Fibroblast of lung (primary cell): ENCODE data around the gene TTL.

Source experiments
- EZH2 ChIP-seq: IDR thresholded peaks from 2 replicates; pipeline ENCODE4 v1.5.1; 2012; ENCODE audit warnings: low read length, control low read depth, mild to moderate bottlenecking; ENCODE audit errors: missing control alignments
- TF ChIP-seq, protein P1 (sequence below), 2 donors: IDR thresholded peaks in 1 of 2; conservative IDR thresholded peaks in 1 of 2; 1 replicate in 1 of 2; 2 replicates in 1 of 2; pipeline ENCODE4 v1.5.1; 2011 to 2012; ENCODE audit warnings: low read length in 2 of 2, control low read depth in 1 of 2, inconsistent platforms in 1 of 2, low read depth in 1 of 2, mild to moderate bottlenecking in 1 of 2

DNA sequence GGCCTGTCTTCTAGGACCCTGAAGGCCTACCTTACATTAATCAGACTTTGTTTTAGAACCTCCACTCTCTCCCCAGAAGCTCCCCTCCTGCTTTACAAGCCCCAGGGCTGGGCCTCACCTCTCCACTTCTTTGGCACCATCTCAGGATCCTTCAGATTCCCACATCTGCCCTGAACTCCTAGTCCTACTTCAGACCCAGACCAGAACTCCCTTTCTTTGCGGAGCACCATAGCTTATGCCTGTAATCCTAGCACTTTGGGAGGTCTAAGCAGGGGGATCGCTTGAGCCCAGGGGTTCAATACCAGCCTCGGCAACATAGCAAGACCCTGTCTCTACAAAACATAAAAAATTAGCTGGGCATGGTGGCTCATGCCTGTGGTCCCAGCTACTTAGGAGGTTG, 103.4 kb downstream of the TTL start:
- TF ChIP-seq, protein P1, sequence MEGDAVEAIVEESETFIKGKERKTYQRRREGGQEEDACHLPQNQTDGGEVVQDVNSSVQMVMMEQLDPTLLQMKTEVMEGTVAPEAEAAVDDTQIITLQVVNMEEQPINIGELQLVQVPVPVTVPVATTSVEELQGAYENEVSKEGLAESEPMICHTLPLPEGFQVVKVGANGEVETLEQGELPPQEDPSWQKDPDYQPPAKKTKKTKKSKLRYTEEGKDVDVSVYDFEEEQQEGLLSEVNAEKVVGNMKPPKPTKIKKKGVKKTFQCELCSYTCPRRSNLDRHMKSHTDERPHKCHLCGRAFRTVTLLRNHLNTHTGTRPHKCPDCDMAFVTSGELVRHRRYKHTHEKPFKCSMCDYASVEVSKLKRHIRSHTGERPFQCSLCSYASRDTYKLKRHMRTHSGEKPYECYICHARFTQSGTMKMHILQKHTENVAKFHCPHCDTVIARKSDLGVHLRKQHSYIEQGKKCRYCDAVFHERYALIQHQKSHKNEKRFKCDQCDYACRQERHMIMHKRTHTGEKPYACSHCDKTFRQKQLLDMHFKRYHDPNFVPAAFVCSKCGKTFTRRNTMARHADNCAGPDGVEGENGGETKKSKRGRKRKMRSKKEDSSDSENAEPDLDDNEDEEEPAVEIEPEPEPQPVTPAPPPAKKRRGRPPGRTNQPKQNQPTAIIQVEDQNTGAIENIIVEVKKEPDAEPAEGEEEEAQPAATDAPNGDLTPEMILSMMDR (conservative IDR thresholded peaks at IDR 0.05 in 1 of 2, IDR thresholded peaks at IDR 0.05 in 1 of 2; ENCODE audit: low read depth in 1 of 2, low read length in 2 of 2): no peak
- TF ChIP-seq EZH2: no peak
